NCI-H226 (cell line): ENCODE measurements around the gene HELZ2.

ENCODE experiments used
- DNase-seq: peaks from one replicate; pipeline ENCODE4 v3.0.0-alpha.2; 2015

The HELZ2 gene

GRCh38 chr20:63597651-63598478 is 23.8 kb upstream of the HELZ2 start:
- DNase-seq = no peak

- no peak for DNase-seq
These were observed 22.4 kb upstream of the HELZ2 start for GRCh38 chr20:63596423-63596822.

- no peak for DNase-seq
These were observed 21.5 kb upstream of the HELZ2 start for GRCh38 chr20:63595416-63596127.

GRCh38 chr20:63594043-63594561 is 20.1 kb upstream of the HELZ2 start:
- peak; percentile 25 for DNase-seq

- no peak for DNase-seq
These were observed 18.6 kb upstream of the HELZ2 start for GRCh38 chr20:63592661-63593060.

- no peak for DNase-seq
These were observed 17.8 kb upstream of the HELZ2 start for GRCh38 chr20:63591786-63592355.

- no peak for DNase-seq
These were observed 17.1 kb upstream of the HELZ2 start for GRCh38 chr20:63591147-63591533.

GRCh38 chr20:63590218-63591146 is 16.4 kb upstream of the HELZ2 start:
- no peak for DNase-seq

- DNase-seq = no peak
These were observed 15.5 kb upstream of the HELZ2 start for GRCh38 chr20:63589261-63590217.

GRCh38 chr20:63588641-63589041 is 14.6 kb upstream of the HELZ2 start:
- DNase-seq = no peak

GRCh38 chr20:63587776-63588591 is 13.9 kb upstream of the HELZ2 start:
- DNase-seq = no peak

GRCh38 chr20:63587256-63587655 is 13.2 kb upstream of the HELZ2 start:
- DNase-seq = no peak

- no peak for DNase-seq
These were observed 12.8 kb upstream of the HELZ2 start for GRCh38 chr20:63586797-63587196.

- DNase-seq = no peak
These were observed 11.9 kb upstream of the HELZ2 start for GRCh38 chr20:63585616-63586565.

- no peak for DNase-seq
These were observed 8.5 kb upstream of the HELZ2 start for GRCh38 chr20:63582382-63583063.

- DNase-seq = peak; percentile 78
These were observed 6.9 kb upstream of the HELZ2 start for GRCh38 chr20:63580796-63581461.

- DNase-seq = no peak
These were observed 5.1 kb upstream of the HELZ2 start for GRCh38 chr20:63579017-63579694.
